HEK293 (cell line): Measurements from ENCODE around the gene KCNIP2.

Source experiments
- GLIS2 ChIP-seq: fragments of 450-650 bp; formaldehyde crosslinking; IDR thresholded peaks from 2 replicates; pipeline ENCODE4 v1.5.1; 2016; ENCODE audit warnings: missing biosample characterization, missing genetic modification characterization
- HOXA7 ChIP-seq: sonication (generic); formaldehyde crosslinking; IDR thresholded peaks from 2 replicates; pipeline ENCODE4 v1.8.1; 2022; ENCODE audit warnings: missing genetic modification reagents, borderline replicate concordance
- HOXD13 ChIP-seq: sonication (generic); formaldehyde crosslinking; IDR thresholded peaks from 2 replicates; pipeline ENCODE4 v1.8.0; 2022; ENCODE audit warnings: missing genetic modification reagents, borderline replicate concordance
- KLF17 ChIP-seq: fragments of 450-650 bp; formaldehyde crosslinking; IDR thresholded peaks from 2 replicates; pipeline ENCODE4 v1.5.1; 2016; ENCODE audit warnings: missing biosample characterization, missing genetic modification characterization
- KLF8 ChIP-seq: fragments of 450-650 bp; formaldehyde crosslinking; IDR thresholded peaks from 2 replicates; pipeline ENCODE4 v1.5.1; 2016; ENCODE audit warnings: missing biosample characterization, missing genetic modification characterization
- KLF9 ChIP-seq: fragments of 450-650 bp; formaldehyde crosslinking; IDR thresholded peaks from 2 replicates; pipeline ENCODE4 v1.5.1; 2016; ENCODE audit warnings: missing biosample characterization, missing genetic modification characterization, low read depth
- MYNN ChIP-seq: fragments of 450-650 bp; formaldehyde crosslinking; IDR thresholded peaks from 2 replicates; pipeline ENCODE4 v1.5.1; 2016; ENCODE audit warnings: missing biosample characterization, missing genetic modification characterization, borderline replicate concordance
- MZF1 ChIP-seq: fragments of 450-650 bp; formaldehyde crosslinking; IDR thresholded peaks from 2 replicates; pipeline ENCODE4 v1.5.1; 2017; ENCODE audit warnings: missing biosample characterization, missing genetic modification characterization, borderline replicate concordance
- REST ChIP-seq: fragments of 450-650 bp; formaldehyde crosslinking; IDR thresholded peaks from 2 replicates; pipeline ENCODE4 v1.5.1; 2016; ENCODE audit warnings: missing biosample characterization, missing genetic modification characterization
- SCRT2 ChIP-seq: fragments of 450-650 bp; formaldehyde crosslinking; IDR thresholded peaks from 2 replicates; pipeline ENCODE4 v1.5.1; 2016; ENCODE audit warnings: missing biosample characterization, missing genetic modification characterization
- SP7 ChIP-seq: fragments of 450-650 bp; formaldehyde crosslinking; IDR thresholded peaks from 2 replicates; pipeline ENCODE4 v1.5.1; 2016; ENCODE audit warnings: missing biosample characterization, missing genetic modification characterization
- ZBTB6 ChIP-seq: fragments of 450-650 bp; formaldehyde crosslinking; IDR thresholded peaks from 2 replicates; pipeline ENCODE4 v1.5.1; 2017; ENCODE audit warnings: missing biosample characterization, missing genetic modification characterization
- ZNF148 ChIP-seq: fragments of 450-650 bp; formaldehyde crosslinking; IDR thresholded peaks from 2 replicates; pipeline ENCODE4 v1.5.0; 2017; ENCODE audit warnings: missing biosample characterization, missing genetic modification characterization, borderline replicate concordance
- ZNF155 ChIP-seq: fragments of 450-650 bp; formaldehyde crosslinking; IDR thresholded peaks from 2 replicates; pipeline ENCODE4 v1.5.1; 2016; ENCODE audit warnings: missing biosample characterization, missing genetic modification characterization
- ZNF157 ChIP-seq: fragments of 450-650 bp; formaldehyde crosslinking; IDR thresholded peaks from 2 replicates; pipeline ENCODE4 v1.5.1; 2016; ENCODE audit warnings: missing biosample characterization, missing genetic modification characterization
- ZNF184 ChIP-seq: fragments of 450-650 bp; IDR thresholded peaks from 2 replicates; pipeline ENCODE4 v1.5.1; 2018; ENCODE audit warnings: missing biosample characterization, mild to moderate bottlenecking, missing genetic modification characterization
- ZNF354C ChIP-seq: fragments of 450-650 bp; formaldehyde crosslinking; IDR thresholded peaks from 2 replicates; pipeline ENCODE4 v1.5.1; 2016; ENCODE audit warnings: missing biosample characterization, missing genetic modification characterization, low read depth, borderline replicate concordance
- ZNF37A ChIP-seq: fragments of 450-650 bp; IDR thresholded peaks from 2 replicates; pipeline ENCODE4 v1.5.1; 2018; ENCODE audit warnings: missing biosample characterization, missing genetic modification characterization
- ZNF398 ChIP-seq: fragments of 450-650 bp; formaldehyde crosslinking; IDR thresholded peaks from 2 replicates; pipeline ENCODE4 v1.5.1; 2017; ENCODE audit warnings: missing biosample characterization, missing genetic modification characterization
- ZNF404 ChIP-seq: fragments of 450-650 bp; formaldehyde crosslinking; IDR thresholded peaks from 2 replicates; pipeline ENCODE4 v1.5.1; 2017; ENCODE audit warnings: missing biosample characterization, missing genetic modification characterization
- ZNF513 ChIP-seq: fragments of 450-650 bp; IDR thresholded peaks from 2 replicates; pipeline ENCODE4 v1.5.1; 2018; ENCODE audit warnings: missing biosample characterization, missing genetic modification characterization
- ZNF561 ChIP-seq: fragments of 450-650 bp; IDR thresholded peaks from 2 replicates; pipeline ENCODE4 v1.5.1; 2018; ENCODE audit warnings: missing biosample characterization, missing genetic modification characterization, borderline replicate concordance
- ZNF677 ChIP-seq: fragments of 450-650 bp; IDR thresholded peaks from 2 replicates; pipeline ENCODE4 v1.5.0; 2018; ENCODE audit warnings: missing biosample characterization, mild to moderate bottlenecking, missing genetic modification characterization, moderate library complexity
- ZNF701 ChIP-seq: fragments of 450-650 bp; formaldehyde crosslinking; IDR thresholded peaks from 2 replicates; pipeline ENCODE4 v1.5.1; 2016; ENCODE audit warnings: missing biosample characterization, missing genetic modification characterization
- ZNF768 ChIP-seq: fragments of 450-650 bp; formaldehyde crosslinking; IDR thresholded peaks from 2 replicates; pipeline ENCODE4 v1.5.1; 2018; ENCODE audit warnings: missing biosample characterization, mild to moderate bottlenecking, missing genetic modification characterization
- ZNF776 ChIP-seq: fragments of 450-650 bp; formaldehyde crosslinking; IDR thresholded peaks from 2 replicates; pipeline ENCODE4 v1.5.0; 2017; ENCODE audit warnings: missing biosample characterization, missing genetic modification characterization, borderline replicate concordance
- ZSCAN23 ChIP-seq: fragments of 450-650 bp; formaldehyde crosslinking; IDR thresholded peaks from 2 replicates; pipeline ENCODE4 v1.5.1; 2016; ENCODE audit warnings: missing biosample characterization, missing genetic modification characterization
- ZSCAN30 ChIP-seq: fragments of 450-650 bp; IDR thresholded peaks from 2 replicates; pipeline ENCODE4 v1.5.1; 2018; ENCODE audit warnings: missing biosample characterization, mild to moderate bottlenecking, missing genetic modification characterization, moderate library complexity

Gene KCNIP2

GRCh38 chr10:101778781-101779543 is 64.6 kb downstream of the KCNIP2 start (continued):
- no peak for TF ChIP-seq ZNF148 (tag by site-specific recombination)
- TF ChIP-seq ZNF677 (tag by site-specific recombination): no peak
- TF ChIP-seq HOXA7 (CRISPR knock-in tag): no peak
- TF ChIP-seq SP7 (tag by site-specific recombination): peak; percentile 93
- TF ChIP-seq REST (tag by site-specific recombination): no peak
- TF ChIP-seq ZNF157: no peak
- TF ChIP-seq ZNF354C: no peak
- peak; percentile 96 for TF ChIP-seq KLF17
- no peak for TF ChIP-seq ZNF155 (tag by site-specific recombination)
- no peak for TF ChIP-seq ZBTB6 (tag by site-specific recombination)
- TF ChIP-seq ZNF184: no peak
- 0 out of 2 replicates have a peak, but pooled peaks have one; percentile 42 for TF ChIP-seq KLF8 (tag by site-specific recombination)
- 0 out of 2 replicates have a peak, but pooled peaks have one; percentile 25 for TF ChIP-seq ZSCAN23 (tag by site-specific recombination)
- no peak for TF ChIP-seq ZNF513 (tag by site-specific recombination)
- TF ChIP-seq GLIS2 (tag by site-specific recombination): no peak
- no peak for TF ChIP-seq SCRT2
- TF ChIP-seq KLF9 (tag by site-specific recombination): 0 out of 2 replicates have a peak, but pooled peaks have one; percentile 46
- no peak for TF ChIP-seq ZNF701 (tag by site-specific recombination)
- TF ChIP-seq ZNF768 (tag by site-specific recombination): no peak
- TF ChIP-seq ZSCAN30 (tag by site-specific recombination): peak; percentile 30; the same call in 1 of the 2 replicates
- TF ChIP-seq ZNF404 (tag by site-specific recombination): no peak
- no peak; the same call in 1 of the 2 replicates for TF ChIP-seq ZNF398 (tag by site-specific recombination)
- no peak for TF ChIP-seq ZNF776
- no peak for TF ChIP-seq MYNN (tag by site-specific recombination)
- no peak for TF ChIP-seq ZNF561 (tag by site-specific recombination)
- no peak for TF ChIP-seq MZF1
- TF ChIP-seq HOXD13: no peak
- no peak for TF ChIP-seq ZNF37A (tag by site-specific recombination)
